ENCODE measurements around the gene CADM3.

- TF ChIP-seq, protein P1, sequence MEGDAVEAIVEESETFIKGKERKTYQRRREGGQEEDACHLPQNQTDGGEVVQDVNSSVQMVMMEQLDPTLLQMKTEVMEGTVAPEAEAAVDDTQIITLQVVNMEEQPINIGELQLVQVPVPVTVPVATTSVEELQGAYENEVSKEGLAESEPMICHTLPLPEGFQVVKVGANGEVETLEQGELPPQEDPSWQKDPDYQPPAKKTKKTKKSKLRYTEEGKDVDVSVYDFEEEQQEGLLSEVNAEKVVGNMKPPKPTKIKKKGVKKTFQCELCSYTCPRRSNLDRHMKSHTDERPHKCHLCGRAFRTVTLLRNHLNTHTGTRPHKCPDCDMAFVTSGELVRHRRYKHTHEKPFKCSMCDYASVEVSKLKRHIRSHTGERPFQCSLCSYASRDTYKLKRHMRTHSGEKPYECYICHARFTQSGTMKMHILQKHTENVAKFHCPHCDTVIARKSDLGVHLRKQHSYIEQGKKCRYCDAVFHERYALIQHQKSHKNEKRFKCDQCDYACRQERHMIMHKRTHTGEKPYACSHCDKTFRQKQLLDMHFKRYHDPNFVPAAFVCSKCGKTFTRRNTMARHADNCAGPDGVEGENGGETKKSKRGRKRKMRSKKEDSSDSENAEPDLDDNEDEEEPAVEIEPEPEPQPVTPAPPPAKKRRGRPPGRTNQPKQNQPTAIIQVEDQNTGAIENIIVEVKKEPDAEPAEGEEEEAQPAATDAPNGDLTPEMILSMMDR (conservative IDR thresholded peaks at IDR 0.05 in 1 of 2, IDR thresholded peaks at IDR 0.05 in 1 of 2; ENCODE audit: extremely low read depth in 1 of 2, insufficient read depth in 1 of 2, low read depth in 1 of 2, low read length in 2 of 2): no peak
- TF ChIP-seq EZH2 (IDR thresholded peaks at IDR 0.05; ENCODE audit: borderline replicate concordance, low read length): no peak
Measured at GRCh38 chr1:159179906-159180305, 8.5 kb downstream of the CADM3 start.
